RWPE1 (cell line): ENCODE data around the gene IL9R.
"Not testable (repeated sequence)": the region's sequence is repeated elsewhere in the genome, so short reads cannot be mapped to it uniquely, and the experiment has no call there.

ENCODE experiments used
- CTCF ChIA-PET: fragments of 350-600 bp; sonication (Branson Sonifier 250); formaldehyde crosslinking; extraction: SDS; loops from one replicate; lab custom pipeline; 2021; lab: Yijun Ruan, JAX
- POLR2A ChIA-PET: fragments of 400-600 bp; formaldehyde crosslinking; extraction: SDS; loops from one replicate; lab custom pipeline; 2020; ENCODE audit warnings: antibody characterized with exemption; ENCODE audit not compliant: low non-redundant PET; lab: Yijun Ruan, JAX
- DNase-seq: peaks from one replicate; pipeline ENCODE4 v3.0.0; 2012; ENCODE audit warnings: low spot score
- H3K27ac ChIP-seq: fragments of 450-650 bp; 2 replicates; pipeline ENCODE4 v1.5.1; 2017
- TF ChIP-seq, protein P1 (sequence below): fragments of 450-650 bp; conservative IDR thresholded peaks from 2 replicates; pipeline ENCODE4 v1.5.1; 2017; ENCODE audit warnings: low read depth, mild to moderate bottlenecking

IL9R gene

DNA sequence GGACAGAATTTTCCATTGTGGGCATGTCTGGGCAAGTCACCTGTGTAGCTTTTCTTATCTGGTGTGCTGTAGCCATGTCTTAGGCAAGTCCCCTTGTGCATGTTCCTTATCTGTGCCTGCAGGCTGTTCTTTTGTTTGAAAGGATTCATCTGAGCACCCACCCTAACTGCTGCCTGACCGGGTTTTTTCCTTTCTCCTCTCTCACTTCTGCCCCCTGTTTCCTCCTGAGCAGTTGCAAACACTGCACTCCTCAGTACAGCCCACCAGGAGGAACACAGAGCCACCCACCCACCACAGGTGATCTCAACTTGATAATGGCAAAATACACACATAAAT is 29.2 kb upstream of the IL9R start:
- POLR2A ChIA-PET: no interaction called here
- no peak for DNase-seq

GRCh38 chrX:155968791-155969190 is 28.7 kb upstream of the IL9R start:
- no peak for DNase-seq
- TF ChIP-seq, protein P1, sequence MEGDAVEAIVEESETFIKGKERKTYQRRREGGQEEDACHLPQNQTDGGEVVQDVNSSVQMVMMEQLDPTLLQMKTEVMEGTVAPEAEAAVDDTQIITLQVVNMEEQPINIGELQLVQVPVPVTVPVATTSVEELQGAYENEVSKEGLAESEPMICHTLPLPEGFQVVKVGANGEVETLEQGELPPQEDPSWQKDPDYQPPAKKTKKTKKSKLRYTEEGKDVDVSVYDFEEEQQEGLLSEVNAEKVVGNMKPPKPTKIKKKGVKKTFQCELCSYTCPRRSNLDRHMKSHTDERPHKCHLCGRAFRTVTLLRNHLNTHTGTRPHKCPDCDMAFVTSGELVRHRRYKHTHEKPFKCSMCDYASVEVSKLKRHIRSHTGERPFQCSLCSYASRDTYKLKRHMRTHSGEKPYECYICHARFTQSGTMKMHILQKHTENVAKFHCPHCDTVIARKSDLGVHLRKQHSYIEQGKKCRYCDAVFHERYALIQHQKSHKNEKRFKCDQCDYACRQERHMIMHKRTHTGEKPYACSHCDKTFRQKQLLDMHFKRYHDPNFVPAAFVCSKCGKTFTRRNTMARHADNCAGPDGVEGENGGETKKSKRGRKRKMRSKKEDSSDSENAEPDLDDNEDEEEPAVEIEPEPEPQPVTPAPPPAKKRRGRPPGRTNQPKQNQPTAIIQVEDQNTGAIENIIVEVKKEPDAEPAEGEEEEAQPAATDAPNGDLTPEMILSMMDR: no peak
- POLR2A ChIA-PET: no interaction called here
- CTCF ChIA-PET: no interaction called here
- H3K27ac ChIP-seq: no peak overlapping the region

More for the DNA sequence above, 29.2 kb upstream of the IL9R start:
- TF ChIP-seq, protein P1: no peak
- H3K27ac ChIP-seq: no peak overlapping the region
- CTCF ChIA-PET: no interaction called here

- not testable (repeated sequence) for DNase-seq
Measured at GRCh38 chrX:155971658-155972057, 25.8 kb upstream of the IL9R start.

DNA sequence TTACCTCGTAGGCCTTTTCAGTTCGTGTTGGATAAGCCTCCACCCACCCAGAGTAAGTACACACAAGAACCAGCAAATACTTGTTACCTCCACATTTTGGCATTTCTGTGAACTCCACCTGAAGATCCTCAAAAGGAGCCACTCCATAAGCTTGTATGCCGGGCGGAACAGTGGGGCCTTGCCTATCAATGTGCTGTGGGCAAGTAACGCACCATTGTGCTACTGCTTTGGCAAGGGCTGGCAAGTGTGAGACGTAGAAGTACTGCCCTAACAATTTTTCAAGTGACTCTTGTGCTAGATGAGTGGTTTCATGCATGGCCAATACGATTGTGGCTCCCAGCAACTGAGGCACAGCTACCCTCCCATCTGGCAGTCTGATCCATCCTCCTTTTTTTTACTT is 25.3 kb upstream of the IL9R start:
- H3K27ac ChIP-seq, POLR2A ChIA-PET, DNase-seq, CTCF ChIA-PET: not testable (repeated sequence)

More at GRCh38 chrX:155971658-155972057, 25.8 kb upstream of the IL9R start:
- POLR2A ChIA-PET, CTCF ChIA-PET, H3K27ac ChIP-seq: not testable (repeated sequence)

- H3K27ac ChIP-seq: no peak overlapping the region
- ChIA-PET CTCF (no interaction called here), POLR2A (no interaction called here)
- TF ChIP-seq, protein P1: no peak
- no peak for DNase-seq
Measured at GRCh38 chrX:155983326-155983725, 14.2 kb upstream of the IL9R start.

GRCh38 chrX:155985208-155985607 is 12.3 kb upstream of the IL9R start:
- no peak overlapping the region for H3K27ac ChIP-seq
- POLR2A ChIA-PET: no interaction called here
- CTCF ChIA-PET: no interaction called here
- TF ChIP-seq, protein P1: no peak
- no peak for DNase-seq

- DNase-seq, POLR2A ChIA-PET, H3K27ac ChIP-seq, CTCF ChIA-PET: not testable (repeated sequence)
Measured at GRCh38 chrX:155986995-155987394, 10.5 kb upstream of the IL9R start.

DNA sequence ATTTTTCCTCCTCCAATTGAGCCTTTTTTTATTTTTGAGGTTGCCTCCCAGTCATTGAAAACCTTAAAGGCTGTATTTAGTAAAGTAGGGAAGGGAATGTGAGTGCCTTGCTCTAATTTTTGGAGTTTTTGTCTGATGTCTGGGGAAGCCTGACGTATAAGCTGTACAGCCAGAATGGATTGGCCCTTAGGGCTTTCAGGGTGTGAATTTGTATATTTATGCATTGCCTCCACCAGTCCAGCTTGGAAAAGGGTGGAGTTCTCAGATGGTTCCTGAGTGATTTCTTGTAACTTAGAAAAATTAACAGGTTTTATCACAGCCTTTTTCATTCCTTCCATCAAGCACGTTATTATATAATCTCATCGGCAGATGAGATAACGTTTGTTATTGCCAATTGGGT is 8.6 kb upstream of the IL9R start:
- ChIA-PET CTCF (no interaction called here), POLR2A (no interaction called here)
- TF ChIP-seq, protein P1: no peak
- no peak for DNase-seq
- no peak overlapping the region for H3K27ac ChIP-seq
